Measurements from ENCODE around the gene BTNL2. TPM values are rescaled to one million over a fixed set of nuclear protein-coding genes. Genes with fewer than 3 reads are reported as not detected.

The BTNL2 gene
- total RNA-seq, 3 donors from 2014 or later (not counting 1 experiment from before 2014, with no cell fraction given): not detected

DNA sequence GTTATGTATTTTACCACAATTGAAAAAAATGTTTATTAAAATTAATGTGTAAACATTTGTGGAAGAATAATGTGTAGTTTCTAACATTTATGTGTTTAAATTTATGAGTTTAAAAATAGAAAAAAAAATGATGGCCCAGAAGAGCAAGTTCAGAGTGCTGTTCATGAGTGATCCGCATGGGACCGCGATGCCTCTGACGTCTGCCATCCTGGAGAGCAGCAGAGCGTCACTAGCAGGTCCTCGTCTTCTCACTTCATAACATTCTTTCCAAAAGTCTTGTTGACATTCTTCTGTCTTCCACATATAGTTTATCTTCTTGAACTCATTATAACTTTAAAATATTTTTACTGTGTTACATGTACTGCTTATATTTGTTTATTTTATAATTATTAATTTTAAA is 15.5 kb downstream of the BTNL2 start:
- Mint-ChIP-seq H3K4me1 (no peaks in the 10 kb centered on the region), H3K36me3 (no peaks in the 10 kb centered on the region), H3K9me3 (no peaks in the 10 kb centered on the region), H3K27ac (no peak overlapping the region), H3K27me3 (ENCODE audit: low read depth in 2 of 2) (peaks cover 25 to 52% of the 10 kb centered on the region in 2 donors), H3K4me3 (no peak overlapping the region)
- no peak overlapping the region for H3K27ac ChIP-seq (ENCODE audit: low read length)
- intact Hi-C loops (cut with micrococcal nuclease): no loop called here
- H3K27me3 ChIP-seq (ENCODE audit: control insufficient read depth, insufficient read depth, low read length): no peaks in the 10 kb centered on the region
- no peaks in the 10 kb centered on the region for H3K36me3 ChIP-seq (ENCODE audit: control insufficient read depth, insufficient read depth, low read length)
- no peak overlapping the region for H3K4me3 ChIP-seq (ENCODE audit: low read length)
- DNase-seq (no peak), ATAC-seq (no peak)
- no peaks in the 10 kb centered on the region for H3K4me1 ChIP-seq (ENCODE audit: control insufficient read depth, insufficient read depth, low read length)
- TF ChIP-seq CTCF (IDR thresholded peaks at IDR 0.05): no peak
- no peaks in the 10 kb centered on the region for H3K9me3 ChIP-seq (ENCODE audit: control insufficient read depth, insufficient read depth, low read length)
- 98% methylated on average over 6 of the region's 6 CpGs for WGBS (ENCODE audit: insufficient coverage)

GRCh38 chr6:32387589-32388340 is 19.2 kb downstream of the BTNL2 start:
- Mint-ChIP-seq H3K36me3 (no peaks in the 10 kb centered on the region), H3K27ac (no peak overlapping the region), H3K27me3 (ENCODE audit: low read depth in 2 of 2) (peaks cover 19 to 33% of the 10 kb centered on the region in 2 donors), H3K4me3 (no peak overlapping the region), H3K9me3 (no peaks in the 10 kb centered on the region), H3K4me1 (no peaks in the 10 kb centered on the region)
- no peaks in the 10 kb centered on the region for H3K27me3 ChIP-seq (ENCODE audit: control insufficient read depth, insufficient read depth, low read length)
- no peak for TF ChIP-seq CTCF (IDR thresholded peaks at IDR 0.05)
- WGBS (ENCODE audit: insufficient coverage): 78% methylated on average over 4 of the region's 6 CpGs
- no peaks in the 10 kb centered on the region for H3K4me1 ChIP-seq (ENCODE audit: control insufficient read depth, insufficient read depth, low read length)
- no peak overlapping the region for H3K4me3 ChIP-seq (ENCODE audit: low read length)
- DNase-seq (no peak), ATAC-seq (no peak)
- intact Hi-C loops (cut with micrococcal nuclease): no loop called here
- no peaks in the 10 kb centered on the region for H3K9me3 ChIP-seq (ENCODE audit: control insufficient read depth, insufficient read depth, low read length)
- H3K36me3 ChIP-seq (ENCODE audit: control insufficient read depth, insufficient read depth, low read length): no peaks in the 10 kb centered on the region
- no peak overlapping the region for H3K27ac ChIP-seq (ENCODE audit: low read length)

GRCh38 chr6:32386040-32386439 is 20.9 kb downstream of the BTNL2 start:
- Histone ChIP-seq H3K9me3 (ENCODE audit: control insufficient read depth, insufficient read depth, low read length) (no peaks in the 10 kb centered on the region), H3K4me3 (ENCODE audit: low read length) (no peak overlapping the region), H3K27ac (ENCODE audit: low read length) (no peak overlapping the region), H3K36me3 (ENCODE audit: control insufficient read depth, insufficient read depth, low read length) (no peaks in the 10 kb centered on the region), H3K27me3 (ENCODE audit: control insufficient read depth, insufficient read depth, low read length) (no peaks in the 10 kb centered on the region), H3K4me1 (ENCODE audit: control insufficient read depth, insufficient read depth, low read length) (no peaks in the 10 kb centered on the region)
- Mint-ChIP-seq H3K27ac (no peak overlapping the region), H3K9me3 (no peaks in the 10 kb centered on the region), H3K27me3 (ENCODE audit: low read depth in 2 of 2) (peaks cover 17 to 29% of the 10 kb centered on the region in 2 donors), H3K4me1 (no peaks in the 10 kb centered on the region), H3K4me3 (no peak overlapping the region), H3K36me3 (no peaks in the 10 kb centered on the region)
- intact Hi-C loops (cut with micrococcal nuclease): no loop called here
- no peak for TF ChIP-seq CTCF (IDR thresholded peaks at IDR 0.05)
- no peak for DNase-seq
- ATAC-seq: no peak
- no CpG with 5 or more reads among the region's 1 CpG for WGBS (ENCODE audit: insufficient coverage)

Measured in natural killer cell (primary cell).